Measurements from ENCODE around the gene SLC22A5. TPM values are rescaled to one million over a fixed set of nuclear protein-coding genes. Genes with fewer than 3 reads are reported as not detected.

Gene SLC22A5
- polyA plus RNA-seq (ENCODE audit: insufficient read length), result 14.9 TPM

- DNase-seq (ENCODE audit: low read depth), result no peak
Measured at GRCh38 chr5:132369474-132370180, at the start of gene SLC22A5. SLC22A5 (plus strand) TSS chr5:132369710; CDS start chr5:132369973, 263 bp downstream.

- no peak for DNase-seq (ENCODE audit: low read depth)
Measured at GRCh38 chr5:132319975-132320374, 49.5 kb upstream of the SLC22A5 start.

- DNase-seq (ENCODE audit: low read depth), result no peak
Measured at GRCh38 chr5:132321109-132321721, 48.3 kb upstream of the SLC22A5 start.

- DNase-seq (ENCODE audit: low read depth), result no peak
Measured at GRCh38 chr5:132322266-132322665, 47.2 kb upstream of the SLC22A5 start.

GRCh38 chr5:132323202-132323601 lies 46.3 kb upstream of the SLC22A5 start:
- DNase-seq (ENCODE audit: low read depth), result no peak

- DNase-seq (ENCODE audit: low read depth), result no peak
Measured at GRCh38 chr5:132325691-132326090, 43.8 kb upstream of the SLC22A5 start.

- DNase-seq (ENCODE audit: low read depth), result no peak
Measured at GRCh38 chr5:132327252-132327955, 42.1 kb upstream of the SLC22A5 start.

- DNase-seq (ENCODE audit: low read depth), result no peak
Measured at GRCh38 chr5:132334812-132335211, 34.7 kb upstream of the SLC22A5 start.

- no peak for DNase-seq (ENCODE audit: low read depth)
Measured at GRCh38 chr5:132335402-132335801, 34.1 kb upstream of the SLC22A5 start.

- DNase-seq (ENCODE audit: low read depth), result no peak
Measured at GRCh38 chr5:132339502-132339901, 30.0 kb upstream of the SLC22A5 start.

GRCh38 chr5:132342291-132343180 lies 27.0 kb upstream of the SLC22A5 start:
- DNase-seq (ENCODE audit: low read depth), result no peak

- DNase-seq (ENCODE audit: low read depth), result no peak
Measured at GRCh38 chr5:132344775-132345514, 24.6 kb upstream of the SLC22A5 start.

GRCh38 chr5:132353486-132353995 lies 16.0 kb upstream of the SLC22A5 start:
- DNase-seq (ENCODE audit: low read depth), result no peak

- DNase-seq (ENCODE audit: low read depth), result no peak
Measured at GRCh38 chr5:132354381-132355139, 14.9 kb upstream of the SLC22A5 start.

GRCh38 chr5:132355140-132355765 lies 14.3 kb upstream of the SLC22A5 start:
- no peak for DNase-seq (ENCODE audit: low read depth)

- DNase-seq (ENCODE audit: low read depth), result no peak
Measured at GRCh38 chr5:132358775-132359174, 10.7 kb upstream of the SLC22A5 start.

- DNase-seq (ENCODE audit: low read depth), result no peak
Measured at GRCh38 chr5:132362086-132362485, 7.4 kb upstream of the SLC22A5 start.

GRCh38 chr5:132363431-132364112 lies 5.9 kb upstream of the SLC22A5 start:
- no peak for DNase-seq (ENCODE audit: low read depth)

- DNase-seq (ENCODE audit: low read depth), result no peak
Measured at GRCh38 chr5:132364319-132364718, 5.2 kb upstream of the SLC22A5 start.
